ENCODE measurements around the gene SFRP5.

The SFRP5 gene

DNA sequence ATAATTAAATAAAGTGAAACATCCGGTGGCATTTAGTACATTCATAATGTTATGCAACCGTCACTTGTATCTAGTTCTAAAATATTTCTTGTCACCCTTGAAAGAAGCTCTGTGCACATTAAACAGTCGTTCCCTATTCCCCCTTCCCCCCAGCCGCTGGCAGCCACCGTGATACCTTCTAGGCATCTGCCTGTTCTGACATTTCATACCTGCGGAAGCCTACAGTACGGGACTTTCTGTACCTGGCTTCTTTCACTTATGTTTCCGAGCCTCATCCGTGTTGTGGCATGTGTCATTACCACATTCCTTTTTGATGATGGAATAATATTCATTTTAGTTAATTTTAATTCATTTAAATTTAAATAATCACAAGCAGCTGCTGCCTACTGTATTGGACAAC, 13.9 kb upstream of the SFRP5 start:
- no peak for DNase-seq (ENCODE audit: low read depth)

DNA sequence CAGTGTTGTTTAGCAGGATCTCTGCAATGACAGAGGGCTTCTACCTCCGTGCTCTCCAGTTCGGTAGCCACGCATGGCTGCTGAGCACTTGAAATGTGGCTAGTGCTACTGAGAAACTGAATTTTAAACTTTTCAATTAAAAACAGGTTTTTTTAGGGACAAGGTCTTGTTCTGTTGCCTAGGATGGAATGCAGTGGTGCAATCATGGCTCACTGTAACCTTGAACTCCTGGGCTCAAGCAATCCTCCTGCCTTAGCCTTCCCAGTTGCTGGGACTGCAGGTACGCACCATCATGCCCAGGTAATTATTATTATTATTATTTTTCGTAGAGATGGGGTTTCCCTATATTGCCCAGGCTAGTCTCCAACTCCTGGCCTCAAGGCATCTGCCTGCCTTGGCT, 13.4 kb upstream of the SFRP5 start:
- DNase-seq (ENCODE audit: low read depth): no peak

DNA sequence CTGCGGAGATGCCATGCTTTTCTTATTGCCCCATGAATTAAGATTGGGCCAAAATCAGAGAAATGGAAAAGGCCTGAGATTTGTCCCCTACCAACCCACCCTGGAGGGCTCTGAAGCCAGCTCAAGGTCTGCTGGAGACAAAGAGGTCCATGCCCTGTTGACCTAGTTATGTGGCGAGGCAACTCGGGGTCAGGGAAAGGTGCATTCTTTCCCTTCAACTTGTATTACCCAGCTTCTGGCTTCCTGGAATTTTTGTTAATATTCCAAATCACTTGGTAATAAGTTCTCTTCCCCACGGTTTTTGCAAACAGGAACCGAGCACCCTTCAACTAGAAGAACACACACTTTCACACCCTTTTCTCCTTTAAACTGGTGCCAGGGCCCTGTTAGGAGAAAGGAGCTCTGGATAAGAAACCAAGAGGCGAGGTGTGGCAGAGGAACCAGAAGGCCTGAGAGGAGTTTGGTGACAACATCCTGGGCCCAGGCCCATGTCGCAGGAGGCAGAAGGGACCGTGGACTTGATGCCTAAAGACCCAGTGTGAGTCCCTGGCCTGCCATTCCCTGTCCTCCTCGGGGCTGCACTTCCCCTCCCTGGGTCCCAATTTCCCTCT, 12.5 kb upstream of the SFRP5 start:
- no peak for DNase-seq (ENCODE audit: low read depth)

DNA sequence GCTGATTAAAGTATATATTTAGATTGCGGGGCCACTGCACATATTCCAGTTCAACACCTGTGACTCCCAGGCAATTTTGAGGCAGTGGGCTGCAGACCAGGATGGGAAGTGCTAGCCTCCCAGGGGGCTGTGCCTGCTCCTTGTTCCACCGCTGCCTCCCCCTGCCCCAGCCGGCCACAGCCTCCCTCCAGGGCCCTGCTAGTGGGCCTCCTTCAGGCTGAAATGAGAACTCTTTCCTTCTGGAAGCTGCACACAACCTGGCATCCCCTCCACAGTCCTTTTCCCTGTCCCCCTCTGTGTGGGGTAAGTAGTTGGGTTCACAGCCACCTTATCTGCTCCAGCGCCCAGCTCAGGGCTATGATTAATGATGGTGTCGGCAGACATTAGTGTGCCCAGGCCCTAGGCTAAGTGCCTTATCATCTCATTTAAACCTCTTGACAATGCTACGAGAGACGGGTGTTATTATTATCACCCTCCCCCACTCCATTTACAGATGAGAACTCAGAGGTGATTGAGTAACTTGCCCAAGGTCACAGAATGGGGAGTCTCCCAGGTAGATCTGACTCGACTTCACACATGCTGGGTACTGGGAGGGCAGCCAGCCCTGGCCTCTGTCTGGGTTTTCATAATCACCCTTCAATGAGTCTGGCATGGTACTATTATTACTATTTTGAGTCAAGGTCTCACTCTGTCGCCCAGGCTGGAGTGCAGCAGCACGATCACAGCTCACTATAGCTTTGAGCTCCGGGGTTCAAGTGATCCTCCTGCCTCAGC, 10.8 kb upstream of the SFRP5 start:
- no peak for DNase-seq (ENCODE audit: low read depth)

GRCh38 chr10:97781618-97782331, 10.0 kb upstream of the SFRP5 start:
- DNase-seq (ENCODE audit: low read depth): no peak

DNA sequence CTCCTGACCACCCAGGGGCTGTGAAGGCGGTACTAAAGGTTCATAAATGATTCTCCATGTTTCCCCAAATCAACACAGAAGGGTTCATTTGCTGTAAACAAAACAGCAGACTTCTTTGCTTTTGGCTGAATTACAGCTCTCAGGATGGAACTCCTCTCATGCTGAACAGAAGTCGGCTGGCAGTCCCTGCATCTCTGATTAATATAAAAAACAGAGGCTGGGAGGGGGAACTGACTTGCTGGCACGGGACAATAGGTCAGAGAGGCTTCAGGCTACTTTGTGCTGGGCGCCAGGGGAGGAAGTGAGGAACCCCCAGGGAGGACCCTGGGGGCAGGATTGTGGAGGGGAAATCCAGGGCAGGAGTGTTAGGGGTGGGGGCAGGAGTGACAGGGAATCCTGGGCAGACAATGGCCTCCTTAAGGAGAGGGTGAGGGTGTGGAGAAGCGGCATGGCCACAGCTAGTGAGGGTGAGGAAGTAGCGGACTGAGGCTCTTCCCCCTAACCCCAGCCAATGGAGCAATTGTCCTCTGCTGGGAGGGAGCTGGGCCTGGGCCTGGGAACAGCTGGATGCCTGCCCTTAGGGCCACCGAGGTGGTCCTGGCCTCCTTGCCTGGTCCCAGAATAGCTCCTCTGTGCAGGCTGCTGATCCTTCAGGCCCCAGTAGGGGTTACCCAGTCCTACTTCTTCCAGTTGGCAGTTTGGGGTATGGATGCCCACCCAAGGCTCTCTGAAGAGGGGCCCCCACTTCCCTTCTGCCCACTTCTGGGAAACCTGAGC, 9.2 kb upstream of the SFRP5 start:
- no peak for DNase-seq (ENCODE audit: low read depth)

GRCh38 chr10:97779975-97780374, 8.2 kb upstream of the SFRP5 start:
- DNase-seq (ENCODE audit: low read depth): no peak

- no peak for DNase-seq (ENCODE audit: low read depth)
These were observed 7.7 kb upstream of the SFRP5 start for GRCh38 chr10:97779492-97779891.

- no peak for DNase-seq (ENCODE audit: low read depth)
These were observed 6.9 kb upstream of the SFRP5 start for GRCh38 chr10:97778452-97779302.

GRCh38 chr10:97777143-97777542, 5.3 kb upstream of the SFRP5 start:
- DNase-seq (ENCODE audit: low read depth): no peak

DNA sequence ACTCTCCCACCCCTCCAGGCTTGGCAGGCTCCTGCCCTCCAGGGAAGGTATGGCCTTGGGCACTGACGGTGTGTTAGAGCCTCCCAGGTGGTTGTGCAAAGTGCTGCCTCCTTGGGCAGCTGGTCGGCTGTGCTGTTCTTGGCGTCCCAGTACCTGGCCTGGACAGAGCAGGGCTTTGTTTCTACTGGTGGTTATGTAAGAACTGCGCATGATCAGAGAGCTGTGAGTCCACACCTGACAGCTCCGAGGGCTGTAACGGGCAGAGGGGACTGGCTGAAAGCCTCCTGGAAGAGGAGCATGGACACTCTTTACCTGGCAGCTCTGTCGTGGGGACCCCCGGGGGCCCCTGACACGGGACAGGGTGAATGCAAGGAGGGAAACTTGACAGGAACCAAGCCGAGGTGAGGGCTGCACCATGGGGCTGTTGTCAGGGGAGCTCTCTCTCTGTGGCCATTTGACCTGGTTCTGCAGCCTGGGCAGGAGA, 3.1 kb upstream of the SFRP5 start:
- no peak for DNase-seq (ENCODE audit: low read depth)

DNA sequence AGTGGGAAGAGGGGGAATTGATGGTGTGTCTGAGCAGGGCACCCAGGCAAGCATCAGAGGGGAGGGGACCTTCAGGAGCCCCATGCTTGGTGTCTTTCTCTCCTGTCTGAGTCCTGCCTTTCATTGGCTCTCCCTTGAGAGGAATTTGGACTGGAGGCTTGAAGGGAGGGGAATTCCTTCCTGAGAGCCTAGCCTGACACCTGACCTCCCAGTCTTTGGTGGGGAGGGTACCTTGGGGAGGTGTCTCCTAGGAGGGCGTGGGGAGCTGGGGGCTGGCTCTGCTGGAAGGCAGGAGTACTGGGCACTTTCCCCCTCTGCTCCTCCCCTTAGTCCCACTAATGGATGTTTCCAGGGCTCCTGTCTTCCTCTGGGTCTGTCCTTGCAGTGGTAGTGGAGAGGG, 1.3 kb upstream of the SFRP5 start:
- DNase-seq (ENCODE audit: low read depth): no peak

- no peak for DNase-seq (ENCODE audit: low read depth)
These were observed 526 bp downstream of the SFRP5 start for GRCh38 chr10:97771055-97771891.

DNA sequence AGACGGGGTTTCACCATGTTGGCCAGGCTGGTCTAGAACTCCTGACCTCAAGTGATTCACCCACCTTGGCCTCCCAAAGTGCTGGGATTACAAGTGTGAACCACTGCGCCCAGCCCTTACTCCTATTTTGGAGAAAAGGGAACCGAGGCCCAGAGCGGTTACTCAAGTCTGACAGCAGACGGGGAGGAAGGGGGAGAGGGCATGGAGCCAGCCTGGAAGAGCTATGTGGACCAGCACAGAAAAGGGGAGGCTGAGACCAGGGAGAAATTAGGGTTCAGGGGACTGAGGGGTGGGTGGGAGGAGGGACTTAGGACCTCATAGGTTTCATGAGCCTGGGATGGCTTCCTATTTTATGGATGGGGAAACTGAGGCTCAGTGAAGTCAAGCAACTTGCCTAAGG, 1.5 kb downstream of the SFRP5 start:
- DNase-seq (ENCODE audit: low read depth): no peak

- no peak for DNase-seq (ENCODE audit: low read depth)
These were observed 3.2 kb downstream of the SFRP5 start for GRCh38 chr10:97768322-97769315.

- no peak for DNase-seq (ENCODE audit: low read depth)
These were observed 4.5 kb downstream of the SFRP5 start for GRCh38 chr10:97766996-97767924.

GRCh38 chr10:97766106-97766810, 5.5 kb downstream of the SFRP5 start:
- DNase-seq (ENCODE audit: low read depth): no peak
